Prostate gland (tissue), 2 donors: ENCODE results near the gene STAT1. TPM values are rescaled to one million over a fixed set of nuclear protein-coding genes. Genes with fewer than 3 reads are reported as not detected.
A peak's percentile ranks its signal among the peaks of the same experiment; 100 is the strongest.

Experiments
- DNase-seq: peaks from one replicate; pipeline ENCODE4 v3.0.0-alpha.2; 2019; ENCODE audit warnings: low spot score
- H3K27ac ChIP-seq, 2 donors: fragments of 200-600 bp; sonication (generic); 2 replicates each; pipeline ENCODE4 v1.5.1; 2017 to 2019
- H3K27me3 ChIP-seq: fragments of 200-600 bp; sonication (generic); replicated peaks from 2 replicates; pipeline ENCODE4 v1.5.1; 2019; ENCODE audit not compliant: insufficient read depth
- H3K36me3 ChIP-seq, 2 donors: fragments of 200-600 bp; sonication (generic); 1 replicate in 1 of 2; 2 replicates in 1 of 2; pipeline versions ENCODE4 v1.5.1 to v1.8.1; 2017 to 2019
- H3K4me1 ChIP-seq: fragments of 200-600 bp; sonication (generic); replicated peaks from 2 replicates; pipeline ENCODE4 v1.5.1; 2019
- H3K4me3 ChIP-seq, 2 donors: fragments of 200-600 bp; sonication (generic); 2 replicates each; pipeline ENCODE4 v1.5.1; 2017 to 2019
- H3K9me3 ChIP-seq: fragments of 200-600 bp; sonication (generic); 2 replicates; pipeline ENCODE4 v1.5.1; 2017
- POLR2A ChIP-seq: fragments of 450-650 bp; IDR thresholded peaks from one replicate; pipeline ENCODE4 v1.6.1; 2016; ENCODE audit warnings: antibody characterized with exemption, mild to moderate bottlenecking
- POLR2AphosphoS5 ChIP-seq: sonication (generic); formaldehyde crosslinking; IDR thresholded peaks from one replicate; pipeline ENCODE4 v1.6.1; 2017; ENCODE audit warnings: antibody characterized with exemption
- WGBS: methylation state at CpG from one replicate; pipeline ENCODE4 v1.1.5; 2018; 5-methylcytosine and 5-hydroxymethylcytosine counted together
- intact Hi-C: fragments of 100-400 bp; cut with DNase I; formaldehyde crosslinking; loops from one replicate; pipeline ENCODE4 v1.14.2; 2022
- total RNA-seq, 2 donors: library from RNA; depleted of rRNA; stranded (reverse); fragments of >200 nt; gene quantifications; one replicate each; pipeline ENCODE4 v1.1.0, GENCODE V29; 2016
- TF ChIP-seq, protein P1 (sequence below), 4 experiments: fragments of 200-600 bp in 2 of 4; fragments of 450-650 bp in 2 of 4; sonication (generic) in 2 of 4; IDR thresholded peaks; 1 replicate in 3 of 4; 2 replicates in 1 of 4; pipeline ENCODE4 v1.5.1; 2016 to 2019; ENCODE audit warnings: antibody characterized with exemption in 4 of 4, mild to moderate bottlenecking in 2 of 4, moderate library complexity in 2 of 4

Gene STAT1
- total RNA-seq, 2 donors from 2014 or later, result 53.3 to 64.1 TPM

DNA sequence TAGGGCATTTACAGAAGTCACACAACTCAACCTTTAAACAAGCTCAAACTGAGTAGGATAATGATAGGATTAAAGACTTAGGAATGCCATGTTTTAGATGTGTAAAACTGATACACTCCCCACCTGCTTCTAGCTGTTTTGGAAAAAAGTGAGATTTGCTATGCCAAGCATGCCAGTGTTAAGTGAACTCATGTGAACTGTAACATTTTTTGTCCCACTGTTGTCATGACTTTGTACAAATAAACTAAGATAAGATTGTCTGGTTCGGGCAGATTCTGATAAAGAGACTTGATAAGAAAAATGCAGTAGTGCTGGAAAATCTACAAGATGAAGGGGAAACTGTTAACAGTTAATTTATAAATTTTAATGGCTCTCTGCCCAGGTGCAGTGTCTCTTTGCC is 66.8 kb downstream of the STAT1 start:
- TF ChIP-seq POLR2AphosphoS5 (no peak), POLR2A (no peak)
- TF ChIP-seq, protein P1, sequence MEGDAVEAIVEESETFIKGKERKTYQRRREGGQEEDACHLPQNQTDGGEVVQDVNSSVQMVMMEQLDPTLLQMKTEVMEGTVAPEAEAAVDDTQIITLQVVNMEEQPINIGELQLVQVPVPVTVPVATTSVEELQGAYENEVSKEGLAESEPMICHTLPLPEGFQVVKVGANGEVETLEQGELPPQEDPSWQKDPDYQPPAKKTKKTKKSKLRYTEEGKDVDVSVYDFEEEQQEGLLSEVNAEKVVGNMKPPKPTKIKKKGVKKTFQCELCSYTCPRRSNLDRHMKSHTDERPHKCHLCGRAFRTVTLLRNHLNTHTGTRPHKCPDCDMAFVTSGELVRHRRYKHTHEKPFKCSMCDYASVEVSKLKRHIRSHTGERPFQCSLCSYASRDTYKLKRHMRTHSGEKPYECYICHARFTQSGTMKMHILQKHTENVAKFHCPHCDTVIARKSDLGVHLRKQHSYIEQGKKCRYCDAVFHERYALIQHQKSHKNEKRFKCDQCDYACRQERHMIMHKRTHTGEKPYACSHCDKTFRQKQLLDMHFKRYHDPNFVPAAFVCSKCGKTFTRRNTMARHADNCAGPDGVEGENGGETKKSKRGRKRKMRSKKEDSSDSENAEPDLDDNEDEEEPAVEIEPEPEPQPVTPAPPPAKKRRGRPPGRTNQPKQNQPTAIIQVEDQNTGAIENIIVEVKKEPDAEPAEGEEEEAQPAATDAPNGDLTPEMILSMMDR (IDR thresholded peaks at IDR 0.05), result no peak
- Histone ChIP-seq H3K9me3 (no peaks in the 10 kb centered on the region), H3K4me3 (no peak overlapping the region), H3K36me3 (no peaks in the 10 kb centered on the region), H3K27ac (peak overlapping the region in 1 of 2 donors; percentile 8), H3K27me3 (no peaks in the 10 kb centered on the region), H3K4me1 (peaks cover 8% of the 10 kb centered on the region)
- no peak for DNase-seq
- 0% methylated on average over 1 of the region's 1 CpG for WGBS
- intact Hi-C loops, result no loop called here

DNA sequence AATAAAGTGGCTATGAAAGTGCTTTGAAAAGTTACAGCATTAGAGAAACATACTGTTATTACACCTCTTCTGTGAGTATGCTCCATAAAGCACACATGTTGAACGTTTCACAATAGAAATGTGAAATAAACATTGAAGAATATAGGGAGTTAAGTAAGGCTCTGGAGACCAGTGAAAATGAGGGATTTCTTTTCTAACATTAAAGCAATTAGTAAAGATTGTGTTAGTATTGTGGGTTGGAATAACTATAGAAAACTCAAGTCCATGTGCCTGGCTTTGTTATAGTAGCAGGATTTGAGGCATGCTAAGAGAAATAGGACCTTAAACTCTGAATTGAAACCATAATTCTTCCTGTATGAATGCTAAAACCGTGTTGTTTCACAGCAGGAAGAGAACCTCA is 70.3 kb downstream of the STAT1 start:
- H3K36me3 ChIP-seq, result no peaks in the 10 kb centered on the region
- peaks cover 8% of the 10 kb centered on the region for H3K4me1 ChIP-seq
- DNase-seq, result no peak
- H3K27ac ChIP-seq, result no peak overlapping the region
- intact Hi-C loops, result no loop called here
- no peak overlapping the region for H3K4me3 ChIP-seq
- TF ChIP-seq, protein P1 (IDR thresholded peaks at IDR 0.05), result no peak
- TF ChIP-seq POLR2A, result no peak
- no peak for TF ChIP-seq POLR2AphosphoS5
- no peaks in the 10 kb centered on the region for H3K9me3 ChIP-seq
- WGBS, result 51% methylated on average over 2 of the region's 2 CpGs
- no peaks in the 10 kb centered on the region for H3K27me3 ChIP-seq

DNA sequence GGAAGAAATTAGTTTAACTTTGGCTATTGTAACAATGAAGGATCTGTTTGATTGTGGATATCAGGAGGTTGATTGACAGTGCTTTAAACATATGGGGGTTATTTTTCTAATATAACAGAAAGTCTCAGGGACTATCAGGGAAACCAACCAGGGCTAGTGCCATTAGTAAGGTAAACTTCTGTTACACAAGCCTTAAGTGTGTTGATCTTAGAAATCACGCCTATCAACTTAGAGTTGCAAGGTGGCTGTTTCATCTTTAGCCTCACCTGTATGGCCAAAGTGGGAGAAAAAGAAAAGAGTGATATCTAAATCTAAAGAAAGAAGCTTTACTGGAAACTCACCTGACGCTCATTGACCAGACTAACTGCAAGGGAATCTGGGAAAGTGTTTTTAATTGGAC is 71.3 kb downstream of the STAT1 start:
- TF ChIP-seq POLR2A (no peak), POLR2AphosphoS5 (no peak)
- TF ChIP-seq, protein P1 (IDR thresholded peaks at IDR 0.05), result no peak
- WGBS, result 99% methylated on average over 2 of the region's 2 CpGs

DNA sequence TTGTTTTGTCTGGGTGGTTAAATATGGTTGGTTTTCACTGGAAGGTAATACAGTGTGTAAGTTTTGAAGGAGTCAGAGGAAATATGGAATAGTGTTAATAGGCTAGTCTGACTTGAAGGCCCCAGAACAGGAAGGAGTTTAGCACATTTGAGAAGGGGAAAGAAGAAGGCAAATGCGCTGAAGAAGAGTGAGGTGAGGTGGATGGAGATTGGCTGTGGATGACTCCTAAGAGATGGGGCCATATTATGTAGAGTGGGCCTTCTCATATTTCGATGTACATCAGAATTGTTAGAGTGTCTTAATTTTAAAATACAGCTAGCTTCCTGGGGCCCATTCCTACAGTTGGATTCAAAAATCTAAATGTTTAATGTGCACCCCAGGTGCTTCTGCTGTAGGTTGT is 72.4 kb downstream of the STAT1 start:
- Histone ChIP-seq H3K4me3 (no peak overlapping the region), H3K9me3 (no peaks in the 10 kb centered on the region), H3K27ac (no peak overlapping the region), H3K4me1 (no peaks in the 10 kb centered on the region), H3K36me3 (no peaks in the 10 kb centered on the region), H3K27me3 (no peaks in the 10 kb centered on the region)
- WGBS, result 97% methylated on average over 2 of the region's 2 CpGs
- TF ChIP-seq, protein P1 (IDR thresholded peaks at IDR 0.05), result no peak
- no peak for TF ChIP-seq POLR2A
- no peak for TF ChIP-seq POLR2AphosphoS5
- intact Hi-C loops, result no loop called here
- DNase-seq, result no peak

More for the DNA sequence above, 71.3 kb downstream of the STAT1 start:
- DNase-seq, result no peak
- Histone ChIP-seq H3K9me3 (no peaks in the 10 kb centered on the region), H3K4me3 (no peak overlapping the region), H3K27me3 (no peaks in the 10 kb centered on the region), H3K27ac (no peak overlapping the region), H3K4me1 (peaks cover 5% of the 10 kb centered on the region), H3K36me3 (no peaks in the 10 kb centered on the region)
- intact Hi-C loops, result no loop called here

DNA sequence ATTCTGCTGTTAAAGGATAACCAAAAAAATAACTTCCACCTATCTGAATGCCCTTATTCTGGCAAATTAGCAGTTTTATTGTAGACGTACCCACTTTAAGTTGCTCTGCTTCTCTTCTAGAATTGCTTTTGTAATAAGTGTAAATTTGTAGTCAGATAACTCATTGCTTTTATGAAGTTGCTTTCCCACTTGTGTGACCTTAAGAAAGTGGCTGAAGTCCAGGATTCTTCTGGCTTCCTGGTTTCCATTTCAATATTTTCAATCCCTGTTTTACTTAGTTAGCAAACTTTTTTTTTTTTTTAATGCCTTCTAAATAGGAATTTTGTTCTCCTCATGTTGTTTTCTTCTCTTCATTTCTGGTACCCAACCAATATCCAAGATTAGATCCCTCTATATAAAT is 73.5 kb downstream of the STAT1 start:
- no peaks in the 10 kb centered on the region for H3K27me3 ChIP-seq
- H3K36me3 ChIP-seq, result no peaks in the 10 kb centered on the region
- no peak overlapping the region for H3K27ac ChIP-seq
- no peaks in the 10 kb centered on the region for H3K9me3 ChIP-seq
- no peak overlapping the region for H3K4me3 ChIP-seq
- 46% methylated on average over 1 of the region's 1 CpG for WGBS
- intact Hi-C loops, result no loop called here
- no peaks in the 10 kb centered on the region for H3K4me1 ChIP-seq
- TF ChIP-seq, protein P1 (IDR thresholded peaks at IDR 0.05), result no peak
- TF ChIP-seq POLR2A (no peak), POLR2AphosphoS5 (no peak)
- DNase-seq, result no peak
